ENCODE data around the gene MGAT3. TPM values are rescaled to one million over a fixed set of nuclear protein-coding genes. Genes with fewer than 3 reads are reported as not detected.
A peak's percentile ranks its signal among the peaks of the same experiment; 100 is the strongest.

MGAT3 gene
- total and polyA plus RNA-seq, 9 of the 15 experiments (the other 6 are each of a cell fraction or from before 2014, with no cell fraction given), result 0.10 to 11.5 (median 4.6) TPM

GRCh38 chr22:39462443-39463221 lies 5.8 kb downstream of the MGAT3 start (continued):
- TF ChIP-seq OTX1 (CRISPR knock-in tag; IDR thresholded peaks at IDR 0.05), result no peak
- TF ChIP-seq CBFB (CRISPR knock-in tag; IDR thresholded peaks at IDR 0.05), result no peak
- TF ChIP-seq KAT7 (CRISPR knock-in tag; IDR thresholded peaks at IDR 0.05; ENCODE audit: borderline replicate concordance), result no peak
- peak; percentile 74; the same call in 1 of the 2 replicates for TF ChIP-seq ZBTB7A (IDR thresholded peaks at IDR 0.05; ENCODE audit: borderline replicate concordance, control insufficient read depth, low read depth, low read length)
- TF ChIP-seq JUNB (CRISPR knock-in tag; conservative IDR thresholded peaks at IDR 0.05), result no peak
- TF ChIP-seq CCAR2 (IDR thresholded peaks at IDR 0.05; ENCODE audit: low read depth, low read length), result no peak
- TF ChIP-seq SMARCE1 (IDR thresholded peaks at IDR 0.05), result no peak
- TF ChIP-seq NFIC (IDR thresholded peaks at IDR 0.05), result peak; percentile 89
- TF ChIP-seq RCOR1 (IDR thresholded peaks at IDR 0.05; ENCODE audit: borderline replicate concordance in 1 of 2, low read depth in 2 of 2, low read length in 2 of 2), result no peak
- TF ChIP-seq MNT (conservative IDR thresholded peaks at IDR 0.05), result no peak
- TF ChIP-seq RB1 (IDR thresholded peaks at IDR 0.05; ENCODE audit: low read depth), result peak; percentile 39; the same call in 1 of the 2 replicates
- no peak for TF ChIP-seq E4F1 (CRISPR knock-in tag; IDR thresholded peaks at IDR 0.05; ENCODE audit: borderline replicate concordance)
- TF ChIP-seq EHMT2 (IDR thresholded peaks at IDR 0.05), result no peak
- peak; percentile 95; the same call in 1 of the 2 replicates for TF ChIP-seq ZNF24 (IDR thresholded peaks at IDR 0.05)
- TF ChIP-seq RAD21 (CRISPR knock-in tag; conservative IDR thresholded peaks at IDR 0.05 in 1 of 2, IDR thresholded peaks at IDR 0.05 in 1 of 2), result peak; percentile 41 to 66; a peak in 3 of 4 replicates
- peak; percentile 40; the same call in 1 of the 2 replicates for TF ChIP-seq VEZF1 (CRISPR knock-in tag; IDR thresholded peaks at IDR 0.05)
